HL-60 (cell line): ENCODE measurements around the gene ALPK3.

Experiments used
- DNase-seq, 2 experiments: peaks; one replicate each; pipeline ENCODE4 v3.0.0-alpha.2; 2010 to 2020; ENCODE audit warnings: low read depth in 1 of 2, low spot score in 1 of 2
- H3K27ac ChIP-seq: fragments of 250-450 bp; sonication (Bioruptor Pico); replicated peaks from 2 replicates; pipeline ENCODE4 v1.5.1; 2020; ENCODE audit warnings: mild to moderate bottlenecking, moderate library complexity
- H3K27me3 ChIP-seq: fragments of 250-450 bp; sonication (Bioruptor Pico); 2 replicates; pipeline ENCODE4 v1.5.1; 2021; ENCODE audit warnings: mild to moderate bottlenecking, moderate library complexity; ENCODE audit not compliant: insufficient read depth, poor library complexity, severe bottlenecking
- H3K4me3 ChIP-seq: replicated peaks from 2 replicates; pipeline ENCODE4 v1.5.1; 2011; ENCODE audit warnings: mild to moderate bottlenecking, control low read depth, low read length; ENCODE audit not compliant: insufficient read depth
- GABPA ChIP-seq: IDR thresholded peaks from 2 replicates; pipeline ENCODE4 v1.6.1; 2012; ENCODE audit warnings: low read depth
- POLR2AphosphoS5 ChIP-seq: IDR thresholded peaks from 2 replicates; pipeline ENCODE4 v1.6.1; 2012; ENCODE audit warnings: low read depth
- SPI1 ChIP-seq: IDR thresholded peaks from 2 replicates; pipeline ENCODE4 v1.6.1; 2012; ENCODE audit warnings: low read depth, mild to moderate bottlenecking, borderline replicate concordance
- TF ChIP-seq, protein P1 (sequence below): IDR thresholded peaks from one replicate; pipeline ENCODE4 v1.5.1; 2011; ENCODE audit warnings: low read length, control low read depth, inconsistent platforms; ENCODE audit not compliant: insufficient read depth
- TF ChIP-seq, protein P2 (sequence below): IDR thresholded peaks from 2 replicates; pipeline ENCODE4 v1.6.1; 2012; ENCODE audit warnings: low read depth; ENCODE audit not compliant: insufficient replicate concordance

The ALPK3 gene

DNA sequence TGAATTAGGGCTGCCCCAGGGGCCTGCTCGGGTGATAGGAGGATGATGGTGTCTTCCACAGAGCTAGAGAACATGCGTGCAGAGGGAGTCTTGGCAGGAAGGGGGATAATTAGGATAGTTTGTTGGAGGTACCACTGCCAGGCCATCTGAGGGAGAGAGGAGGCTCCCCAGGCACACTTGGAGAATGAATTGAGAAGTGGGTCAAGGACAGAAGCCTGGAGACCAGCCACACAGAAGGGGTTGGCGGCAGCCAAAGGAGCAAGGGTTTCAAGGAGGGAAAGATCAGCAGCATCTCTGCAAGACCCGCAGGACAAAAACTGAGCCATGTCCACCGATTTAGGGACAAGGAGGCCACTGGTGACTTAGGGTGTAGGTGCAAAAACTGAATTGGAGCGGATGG lies 74.2 kb downstream of the ALPK3 start:
- TF ChIP-seq SPI1 = no peak
- DNase-seq = no peak
- H3K27me3 ChIP-seq = no peaks in the 10 kb centered on the region
- H3K27ac ChIP-seq = no peak overlapping the region
- no peak overlapping the region for H3K4me3 ChIP-seq

DNA sequence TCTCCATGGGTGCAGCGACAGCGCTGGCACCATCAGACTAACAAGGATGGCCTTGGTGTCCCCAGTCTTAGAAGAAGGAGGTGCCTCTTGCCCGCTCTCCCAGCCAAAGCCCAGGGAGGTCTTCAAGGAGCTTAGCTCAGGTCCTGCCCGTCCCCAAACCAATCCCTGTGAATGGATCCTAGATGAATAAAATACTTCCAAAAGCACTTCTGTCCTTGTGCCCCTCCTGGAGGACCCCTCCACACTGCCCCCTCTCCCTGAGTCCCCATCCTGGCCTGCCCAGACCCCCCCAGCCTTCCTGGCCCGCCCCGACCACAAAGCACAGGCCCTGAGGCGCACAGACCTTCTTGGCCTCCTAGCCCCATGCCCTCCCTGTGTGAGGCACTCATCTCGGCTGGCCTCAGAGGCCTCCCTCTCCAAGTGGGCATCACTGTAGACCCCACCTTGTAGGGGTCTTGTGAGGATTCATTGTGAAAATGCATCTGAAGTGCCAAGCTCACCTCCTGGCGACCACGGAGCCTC lies 75.7 kb downstream of the ALPK3 start:
- TF ChIP-seq POLR2AphosphoS5 (no peak), GABPA (no peak), SPI1 (no peak)
- TF ChIP-seq, protein P1, sequence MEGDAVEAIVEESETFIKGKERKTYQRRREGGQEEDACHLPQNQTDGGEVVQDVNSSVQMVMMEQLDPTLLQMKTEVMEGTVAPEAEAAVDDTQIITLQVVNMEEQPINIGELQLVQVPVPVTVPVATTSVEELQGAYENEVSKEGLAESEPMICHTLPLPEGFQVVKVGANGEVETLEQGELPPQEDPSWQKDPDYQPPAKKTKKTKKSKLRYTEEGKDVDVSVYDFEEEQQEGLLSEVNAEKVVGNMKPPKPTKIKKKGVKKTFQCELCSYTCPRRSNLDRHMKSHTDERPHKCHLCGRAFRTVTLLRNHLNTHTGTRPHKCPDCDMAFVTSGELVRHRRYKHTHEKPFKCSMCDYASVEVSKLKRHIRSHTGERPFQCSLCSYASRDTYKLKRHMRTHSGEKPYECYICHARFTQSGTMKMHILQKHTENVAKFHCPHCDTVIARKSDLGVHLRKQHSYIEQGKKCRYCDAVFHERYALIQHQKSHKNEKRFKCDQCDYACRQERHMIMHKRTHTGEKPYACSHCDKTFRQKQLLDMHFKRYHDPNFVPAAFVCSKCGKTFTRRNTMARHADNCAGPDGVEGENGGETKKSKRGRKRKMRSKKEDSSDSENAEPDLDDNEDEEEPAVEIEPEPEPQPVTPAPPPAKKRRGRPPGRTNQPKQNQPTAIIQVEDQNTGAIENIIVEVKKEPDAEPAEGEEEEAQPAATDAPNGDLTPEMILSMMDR = no peak
- TF ChIP-seq, protein P2, sequence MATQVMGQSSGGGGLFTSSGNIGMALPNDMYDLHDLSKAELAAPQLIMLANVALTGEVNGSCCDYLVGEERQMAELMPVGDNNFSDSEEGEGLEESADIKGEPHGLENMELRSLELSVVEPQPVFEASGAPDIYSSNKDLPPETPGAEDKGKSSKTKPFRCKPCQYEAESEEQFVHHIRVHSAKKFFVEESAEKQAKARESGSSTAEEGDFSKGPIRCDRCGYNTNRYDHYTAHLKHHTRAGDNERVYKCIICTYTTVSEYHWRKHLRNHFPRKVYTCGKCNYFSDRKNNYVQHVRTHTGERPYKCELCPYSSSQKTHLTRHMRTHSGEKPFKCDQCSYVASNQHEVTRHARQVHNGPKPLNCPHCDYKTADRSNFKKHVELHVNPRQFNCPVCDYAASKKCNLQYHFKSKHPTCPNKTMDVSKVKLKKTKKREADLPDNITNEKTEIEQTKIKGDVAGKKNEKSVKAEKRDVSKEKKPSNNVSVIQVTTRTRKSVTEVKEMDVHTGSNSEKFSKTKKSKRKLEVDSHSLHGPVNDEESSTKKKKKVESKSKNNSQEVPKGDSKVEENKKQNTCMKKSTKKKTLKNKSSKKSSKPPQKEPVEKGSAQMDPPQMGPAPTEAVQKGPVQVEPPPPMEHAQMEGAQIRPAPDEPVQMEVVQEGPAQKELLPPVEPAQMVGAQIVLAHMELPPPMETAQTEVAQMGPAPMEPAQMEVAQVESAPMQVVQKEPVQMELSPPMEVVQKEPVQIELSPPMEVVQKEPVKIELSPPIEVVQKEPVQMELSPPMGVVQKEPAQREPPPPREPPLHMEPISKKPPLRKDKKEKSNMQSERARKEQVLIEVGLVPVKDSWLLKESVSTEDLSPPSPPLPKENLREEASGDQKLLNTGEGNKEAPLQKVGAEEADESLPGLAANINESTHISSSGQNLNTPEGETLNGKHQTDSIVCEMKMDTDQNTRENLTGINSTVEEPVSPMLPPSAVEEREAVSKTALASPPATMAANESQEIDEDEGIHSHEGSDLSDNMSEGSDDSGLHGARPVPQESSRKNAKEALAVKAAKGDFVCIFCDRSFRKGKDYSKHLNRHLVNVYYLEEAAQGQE = no peak
- no peak overlapping the region for H3K27ac ChIP-seq
- no peak for DNase-seq
- H3K27me3 ChIP-seq = peaks cover 2% of the 10 kb centered on the region
- no peak overlapping the region for H3K4me3 ChIP-seq

DNA sequence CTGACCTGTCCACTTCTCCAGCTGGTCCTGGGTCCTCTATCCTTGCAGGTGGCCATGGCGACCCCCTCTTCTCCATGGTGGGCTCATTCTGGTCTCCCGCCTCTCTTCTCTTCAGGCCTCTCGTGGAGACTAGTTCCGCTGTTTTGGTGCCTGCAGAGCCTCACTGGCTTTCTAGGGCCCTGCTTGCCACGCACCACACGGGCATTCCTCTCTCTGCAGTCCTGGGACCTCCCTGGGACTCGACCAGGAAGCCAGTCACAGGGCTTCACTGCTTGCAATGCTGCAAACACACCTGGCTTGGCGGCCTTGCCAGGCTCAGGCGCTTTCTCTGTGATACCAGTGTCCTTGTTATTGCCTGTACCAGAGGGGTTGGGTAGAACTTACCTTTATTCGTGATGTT lies 76.5 kb downstream of the ALPK3 start:
- H3K27ac ChIP-seq = no peak overlapping the region
- TF ChIP-seq, protein P2 = no peak
- TF ChIP-seq SPI1 = no peak
- no peak for TF ChIP-seq GABPA
- TF ChIP-seq, protein P1 = no peak
- no peak for TF ChIP-seq POLR2AphosphoS5
- peaks cover 2% of the 10 kb centered on the region for H3K27me3 ChIP-seq
- H3K4me3 ChIP-seq = no peak overlapping the region
- no peak for DNase-seq

DNA sequence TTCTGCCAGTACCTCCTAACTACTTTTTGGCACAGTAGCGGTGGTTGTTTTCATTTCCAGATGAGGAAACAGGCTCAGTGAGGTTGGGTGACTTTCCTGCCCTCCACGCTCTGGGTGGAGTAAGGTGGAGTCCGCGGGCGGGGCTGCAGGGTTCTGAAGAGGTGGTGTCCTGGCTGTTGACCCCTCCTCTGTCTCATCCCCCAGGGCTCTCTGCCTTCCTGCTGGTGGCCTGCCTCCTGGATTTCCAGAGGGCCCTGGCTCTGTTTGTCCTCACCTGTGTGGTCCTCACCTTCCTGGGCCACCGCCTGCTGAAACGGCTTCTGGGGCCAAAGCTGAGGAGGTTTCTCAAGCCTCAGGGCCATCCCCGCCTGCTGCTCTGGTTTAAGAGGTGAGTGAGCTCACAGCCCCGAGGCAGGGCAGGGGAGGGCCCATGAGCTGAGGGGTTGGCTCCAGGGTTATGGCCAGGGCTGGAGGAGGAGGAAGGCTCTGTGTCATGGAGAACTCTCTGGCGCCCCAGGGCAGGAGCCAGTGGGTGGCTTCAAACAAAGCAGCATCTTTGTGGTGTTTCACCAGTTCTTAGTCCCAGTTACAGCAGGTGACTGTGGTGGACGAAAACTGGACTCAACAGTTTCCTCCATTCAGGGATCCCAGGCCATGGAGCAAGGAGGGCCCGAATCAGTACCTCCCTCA lies 77.7 kb downstream of the ALPK3 start:
- TF ChIP-seq, protein P1 = no peak
- TF ChIP-seq SPI1 (no peak), POLR2AphosphoS5 (no peak), GABPA (no peak)
- TF ChIP-seq, protein P2 = no peak
- Histone ChIP-seq H3K4me3 (no peak overlapping the region), H3K27ac (no peak overlapping the region), H3K27me3 (peaks cover 2% of the 10 kb centered on the region)
- DNase-seq = no peak
